ENCODE measurements around the gene CCDC9B.
A peak's percentile ranks its signal among the peaks of the same experiment; 100 is the strongest.

GRCh38 chr15:40358471-40359353 lies 18.0 kb upstream of the CCDC9B start:
- TF ChIP-seq EZH2 (IDR thresholded peaks at IDR 0.05; ENCODE audit: low read length, unreplicated experiment) (no peak), CTCF (conservative IDR thresholded peaks at IDR 0.05; ENCODE audit: low read depth, low read length) (0 out of 2 replicates have a peak, but pooled peaks have one; percentile 25)
